Measurements from ENCODE around the gene USP34. TPM values are rescaled to one million over a fixed set of nuclear protein-coding genes. Genes with fewer than 3 reads are reported as not detected.
"Not testable (repeated sequence)": the region's sequence is repeated elsewhere in the genome, so short reads cannot be mapped to it uniquely, and the experiment has no call there.

Gene USP34
- total RNA-seq, 1 donor from 2014 or later = 139 TPM

GRCh38 chr2:61157371-61158003 lies 313.4 kb downstream of the USP34 start:
- H3K27ac Mint-ChIP-seq = no peak overlapping the region

GRCh38 chr2:61151436-61151835 lies 319.5 kb downstream of the USP34 start:
- peaks cover 11% of the 10 kb centered on the region for H3K36me3 Mint-ChIP-seq (ENCODE audit: insufficient read depth)
- H3K4me3 Mint-ChIP-seq (ENCODE audit: low read depth) = no peak overlapping the region
- H3K9me3 Mint-ChIP-seq (ENCODE audit: low read depth) = no peaks in the 10 kb centered on the region
- DNase-seq (ENCODE audit: low spot score, unreplicated experiment) = no peak
- no peaks in the 10 kb centered on the region for H3K27me3 Mint-ChIP-seq
- no peaks in the 10 kb centered on the region for H3K4me1 Mint-ChIP-seq (ENCODE audit: low read depth)
- no peak for TF ChIP-seq CTCF (IDR thresholded peaks at IDR 0.05; ENCODE audit: unreplicated experiment)
- H3K27ac Mint-ChIP-seq = no peak overlapping the region

More at GRCh38 chr2:61157371-61158003, 313.4 kb downstream of the USP34 start:
- Mint-ChIP-seq H3K9me3 (ENCODE audit: low read depth) (peaks cover 8% of the 10 kb centered on the region), H3K4me1 (ENCODE audit: low read depth) (no peaks in the 10 kb centered on the region), H3K36me3 (ENCODE audit: insufficient read depth) (peaks cover 12% of the 10 kb centered on the region), H3K27me3 (no peaks in the 10 kb centered on the region), H3K4me3 (ENCODE audit: low read depth) (no peak overlapping the region)
- DNase-seq (ENCODE audit: low spot score, unreplicated experiment) = no peak
- no peak for TF ChIP-seq CTCF (IDR thresholded peaks at IDR 0.05; ENCODE audit: unreplicated experiment)

- no peak for TF ChIP-seq CTCF (IDR thresholded peaks at IDR 0.05; ENCODE audit: unreplicated experiment)
- H3K4me3 Mint-ChIP-seq (ENCODE audit: low read depth) = no peak overlapping the region
- no peaks in the 10 kb centered on the region for H3K27me3 Mint-ChIP-seq
- DNase-seq (ENCODE audit: low spot score, unreplicated experiment) = no peak
- no peak overlapping the region for H3K27ac Mint-ChIP-seq
- H3K36me3 Mint-ChIP-seq (ENCODE audit: insufficient read depth) = peaks cover 14% of the 10 kb centered on the region
- peaks cover 2% of the 10 kb centered on the region for H3K4me1 Mint-ChIP-seq (ENCODE audit: low read depth)
- no peaks in the 10 kb centered on the region for H3K9me3 Mint-ChIP-seq (ENCODE audit: low read depth)
Measured at GRCh38 chr2:61149074-61149473, 321.8 kb downstream of the USP34 start.

GRCh38 chr2:61148091-61148490 lies 322.8 kb downstream of the USP34 start:
- H3K9me3 Mint-ChIP-seq (ENCODE audit: low read depth); H3K27me3 Mint-ChIP-seq; H3K4me3 Mint-ChIP-seq (ENCODE audit: low read depth); H3K4me1 Mint-ChIP-seq (ENCODE audit: low read depth); H3K27ac Mint-ChIP-seq; DNase-seq (ENCODE audit: low spot score, unreplicated experiment): not testable (repeated sequence)
- H3K36me3 Mint-ChIP-seq (ENCODE audit: insufficient read depth) = peaks cover 14% of the 10 kb centered on the region

GRCh38 chr2:61145990-61146389 lies 324.9 kb downstream of the USP34 start:
- Mint-ChIP-seq H3K36me3 (ENCODE audit: insufficient read depth) (peaks cover 10% of the 10 kb centered on the region), H3K4me1 (ENCODE audit: low read depth) (peaks cover 2% of the 10 kb centered on the region), H3K27ac (peak overlapping the region; percentile 84), H3K4me3 (ENCODE audit: low read depth) (peak overlapping the region; percentile 64), H3K27me3 (no peaks in the 10 kb centered on the region), H3K9me3 (ENCODE audit: low read depth) (no peaks in the 10 kb centered on the region)
- TF ChIP-seq CTCF (IDR thresholded peaks at IDR 0.05; ENCODE audit: unreplicated experiment) = no peak
- no peak for DNase-seq (ENCODE audit: low spot score, unreplicated experiment)

- TF ChIP-seq CTCF (IDR thresholded peaks at IDR 0.05; ENCODE audit: unreplicated experiment) = peak; percentile 28
- peaks cover 8% of the 10 kb centered on the region for H3K36me3 Mint-ChIP-seq (ENCODE audit: insufficient read depth)
- no peaks in the 10 kb centered on the region for H3K27me3 Mint-ChIP-seq
- H3K27ac Mint-ChIP-seq = peak overlapping the region; percentile 98
- H3K4me1 Mint-ChIP-seq (ENCODE audit: low read depth) = peaks cover 2% of the 10 kb centered on the region
- no peaks in the 10 kb centered on the region for H3K9me3 Mint-ChIP-seq (ENCODE audit: low read depth)
- H3K4me3 Mint-ChIP-seq (ENCODE audit: low read depth) = peak overlapping the region; percentile 87
- peak; percentile 93 for DNase-seq (ENCODE audit: low spot score, unreplicated experiment)
Measured at GRCh38 chr2:61144697-61145268, 326.1 kb downstream of the USP34 start.
